ENCODE measurements around the gene SNX30.

GRCh38 chr9:112785986-112786385 is 35.4 kb downstream of the SNX30 start:
- TF ChIP-seq CTCF (IDR thresholded peaks at IDR 0.05; ENCODE audit: low read length) (no peak), EZH2 (IDR thresholded peaks at IDR 0.05; ENCODE audit: borderline replicate concordance, low read length) (no peak)
